NCI-H774 (cell line): Measurements from ENCODE around the gene STAT5B.

Experiments used
- DNase-seq: peaks from one replicate; lab custom pipeline; 2025; lab: John Stamatoyannopoulos, UW

The STAT5B gene

DNA sequence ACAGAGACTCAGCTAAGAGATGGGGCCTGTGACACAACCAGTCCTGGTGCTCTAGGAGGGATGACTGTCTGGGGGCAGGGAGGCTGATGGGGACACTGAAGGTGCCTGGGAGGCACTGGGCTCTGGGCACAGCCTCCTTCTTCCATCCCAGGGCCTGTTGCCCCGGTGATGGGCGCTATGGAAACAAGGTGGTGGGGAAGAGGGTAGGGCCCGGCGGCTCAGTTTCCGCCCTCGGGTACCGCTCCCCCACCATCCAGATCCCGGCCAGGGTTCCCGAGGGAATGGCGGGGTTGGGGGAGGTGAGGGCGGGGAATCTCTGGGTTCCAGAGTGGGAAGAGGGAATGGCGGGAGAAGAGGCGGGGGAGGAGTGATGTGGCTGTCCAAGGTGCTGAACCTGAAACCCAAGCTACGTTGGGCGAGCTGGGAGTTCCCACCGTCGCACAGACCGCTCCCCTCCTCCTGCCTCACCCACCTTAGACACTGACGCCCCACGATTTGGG, 96.2 kb downstream of the STAT5B start:
- peak; percentile 11 for DNase-seq

GRCh38 chr17:42179335-42179734, 96.9 kb downstream of the STAT5B start:
- DNase-seq: no peak

GRCh38 chr17:42178817-42179216, 97.4 kb downstream of the STAT5B start:
- no peak for DNase-seq

DNA sequence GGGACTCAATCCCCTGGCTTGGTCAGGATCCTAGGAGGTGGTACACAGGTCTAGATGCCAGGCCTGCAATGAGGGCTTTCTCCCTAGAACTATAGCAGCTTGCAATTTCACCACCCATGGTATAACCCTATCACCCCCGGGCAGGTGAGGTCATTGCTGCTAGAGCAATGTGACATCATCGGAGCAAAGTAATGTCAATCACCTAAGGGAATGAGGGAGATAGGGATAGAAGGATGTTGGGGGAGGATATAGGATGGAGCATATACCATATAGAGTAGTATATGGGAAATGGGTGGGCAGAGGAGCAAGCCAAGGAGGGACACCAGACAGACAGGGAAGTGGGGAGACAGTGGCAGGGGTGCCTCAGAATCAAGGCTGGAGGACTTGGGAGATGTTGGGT, 98.5 kb downstream of the STAT5B start:
- no peak for DNase-seq

GRCh38 chr17:42174126-42174783, 101.9 kb downstream of the STAT5B start:
- no peak for DNase-seq

DNA sequence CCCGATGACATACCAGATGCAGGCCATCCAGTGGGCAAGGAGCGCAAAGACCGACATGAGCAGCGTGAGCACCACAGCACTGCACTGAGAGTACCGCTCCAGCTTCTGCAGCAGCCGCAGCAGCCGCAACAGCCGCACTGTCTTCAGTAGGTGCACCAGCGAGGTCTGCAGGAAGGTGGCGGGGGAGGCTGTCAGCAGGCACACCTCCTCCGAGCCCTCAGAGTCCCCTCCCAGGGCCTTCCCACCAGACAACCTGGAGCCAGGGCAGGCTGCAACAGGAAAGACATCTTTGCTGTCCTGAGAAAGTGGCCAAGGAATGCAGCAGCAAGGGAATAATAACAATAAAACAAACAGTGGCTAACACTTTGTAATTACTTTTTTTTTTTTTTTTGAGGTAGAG, 104.4 kb downstream of the STAT5B start:
- DNase-seq: no peak

DNA sequence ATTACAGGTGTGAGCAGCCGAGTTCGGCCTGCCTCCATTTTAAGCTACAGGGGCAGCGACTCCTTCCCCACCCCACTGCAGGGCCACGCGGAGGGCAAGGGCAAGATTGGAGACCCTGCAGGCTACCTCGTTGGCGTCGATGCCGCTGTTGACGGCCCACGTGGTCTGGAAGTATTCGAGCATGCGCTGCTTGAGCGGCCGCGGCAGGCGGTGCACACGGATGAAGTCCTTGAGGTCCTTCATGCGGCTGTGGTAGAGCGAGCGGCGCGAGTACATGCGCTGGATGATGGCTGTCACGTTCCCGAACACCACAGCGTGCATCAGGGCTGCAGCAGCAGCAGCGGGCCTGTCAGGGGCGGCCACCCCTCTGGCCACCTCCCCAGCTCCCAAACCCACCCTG, 106.8 kb downstream of the STAT5B start:
- DNase-seq: no peak

DNA sequence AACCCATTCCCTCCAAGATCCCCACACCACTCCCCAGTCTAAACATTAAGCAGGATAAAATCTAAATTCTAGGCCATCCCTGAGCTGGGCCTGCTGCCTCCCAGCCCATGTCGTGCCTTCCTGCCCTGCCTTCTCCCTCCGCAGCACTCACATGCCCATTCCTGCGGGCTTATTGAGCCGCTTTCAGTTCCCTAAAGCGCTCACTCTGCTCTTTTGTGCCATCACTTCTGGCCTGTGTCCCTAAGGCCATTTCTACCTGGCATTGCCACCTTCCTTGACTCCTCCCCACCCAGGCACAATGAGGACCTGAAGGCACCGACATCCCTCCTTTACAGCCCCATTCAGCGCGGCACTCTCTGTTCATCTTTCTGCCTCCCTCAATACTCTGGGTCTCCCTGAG, 108.4 kb downstream of the STAT5B start:
- no peak for DNase-seq

DNA sequence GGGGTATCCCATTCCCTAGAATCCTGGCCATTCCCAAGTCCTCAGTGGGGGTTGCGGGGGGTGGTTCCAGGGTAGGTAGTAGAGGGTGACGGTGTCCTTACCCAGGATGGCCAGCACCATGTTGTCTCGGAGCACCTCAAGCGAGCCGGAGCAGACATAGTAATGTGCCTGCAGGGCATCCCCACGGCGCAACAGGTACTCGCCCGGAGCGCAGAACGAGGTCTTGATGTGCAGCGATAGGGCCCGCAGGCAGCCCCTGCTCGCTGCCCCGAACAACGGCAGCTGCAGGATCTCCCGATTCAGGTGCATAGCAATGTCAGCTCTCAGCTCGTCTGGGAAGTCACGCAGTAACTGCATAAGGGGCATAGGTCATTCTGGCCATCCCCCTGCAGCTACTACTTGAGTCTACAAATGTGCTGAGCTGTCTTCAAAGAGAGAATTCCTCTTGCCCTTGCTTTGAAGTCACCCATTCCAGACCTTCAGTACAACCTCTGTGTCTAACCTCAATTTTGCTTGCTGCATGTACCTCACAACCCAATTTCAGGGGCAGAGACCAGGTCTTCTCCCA, 109.9 kb downstream of the STAT5B start:
- no peak for DNase-seq

DNA sequence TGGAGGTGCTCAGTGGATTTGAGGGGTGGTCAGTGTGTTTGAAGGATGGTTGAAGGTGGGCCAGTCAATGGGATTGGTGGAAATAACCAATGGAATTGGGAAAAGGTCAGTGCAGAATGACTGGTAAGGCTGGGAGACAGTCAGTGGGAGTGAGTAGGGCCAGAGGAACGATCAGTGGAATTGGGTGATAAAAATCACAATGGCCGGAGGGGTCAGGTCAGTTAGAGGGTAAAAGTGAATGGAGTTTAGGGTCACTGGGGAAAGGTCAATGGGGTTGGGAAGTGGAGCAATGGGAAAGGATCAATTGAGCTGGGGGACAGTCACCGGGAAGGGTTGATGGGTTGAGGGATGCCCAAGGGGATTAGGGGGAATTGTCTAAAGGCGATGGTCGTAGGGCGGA, 110.4 kb downstream of the STAT5B start:
- DNase-seq: no peak

- DNase-seq: no peak
These were observed 112.3 kb downstream of the STAT5B start for GRCh38 chr17:42163696-42164407.

- DNase-seq: no peak
These were observed 113.1 kb downstream of the STAT5B start for GRCh38 chr17:42163113-42163512.

DNA sequence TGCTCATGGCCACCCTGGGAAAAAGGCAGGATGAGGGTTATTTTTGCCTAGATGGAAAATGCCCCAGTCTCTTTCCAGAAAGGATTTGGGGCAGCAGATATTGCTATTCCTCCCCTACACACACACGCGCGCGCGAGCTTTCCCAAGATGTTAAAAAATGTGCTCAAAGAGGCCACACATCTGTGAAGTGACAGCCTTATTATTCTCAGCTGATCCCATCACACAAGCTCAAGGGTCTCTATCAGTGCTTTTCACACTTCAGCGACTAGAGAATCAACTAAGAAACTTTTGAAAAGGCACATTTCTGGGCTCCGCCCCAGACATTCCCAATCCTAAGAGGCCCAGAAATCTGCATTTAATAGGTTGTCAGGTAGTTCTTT, 115.7 kb downstream of the STAT5B start:
- DNase-seq: no peak

DNA sequence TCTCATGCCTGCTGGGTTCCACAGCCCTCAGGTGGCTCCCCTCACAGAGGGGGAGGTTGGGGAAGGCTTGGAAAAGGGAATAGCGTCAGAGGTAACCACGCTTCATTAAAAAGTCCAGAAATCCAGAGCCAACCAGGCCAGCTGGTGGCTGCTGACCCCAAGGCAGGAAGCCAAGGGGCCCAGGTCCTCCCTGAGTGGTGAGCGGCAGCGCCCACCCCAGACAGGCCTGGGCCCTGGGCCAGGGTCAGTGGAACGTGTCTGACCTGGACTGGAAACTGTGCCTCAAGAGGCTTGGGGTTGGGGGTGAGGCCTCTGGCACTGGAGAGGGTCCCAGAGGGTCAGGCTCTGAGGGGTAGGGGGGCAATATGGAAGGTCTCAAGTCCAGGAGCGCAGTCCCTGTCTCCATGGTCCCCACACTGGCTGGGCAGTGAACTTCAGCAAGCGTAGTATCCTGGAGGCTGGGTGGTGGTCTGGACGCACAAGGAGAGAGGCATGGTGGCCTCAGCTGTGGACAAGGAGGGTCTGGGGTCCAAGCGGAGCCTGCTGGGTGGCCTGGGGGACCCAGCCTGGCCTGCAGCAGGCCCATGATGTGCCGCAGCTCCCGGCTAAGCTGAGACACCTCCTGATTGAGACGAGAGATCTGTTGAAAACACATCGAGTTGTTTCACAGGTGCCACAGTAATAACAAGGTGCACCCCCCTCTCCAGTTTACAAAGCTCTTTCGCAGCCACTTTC, 116.2 kb downstream of the STAT5B start:
- no peak for DNase-seq

GRCh38 chr17:42155614-42156045, 120.6 kb downstream of the STAT5B start:
- DNase-seq: no peak

DNA sequence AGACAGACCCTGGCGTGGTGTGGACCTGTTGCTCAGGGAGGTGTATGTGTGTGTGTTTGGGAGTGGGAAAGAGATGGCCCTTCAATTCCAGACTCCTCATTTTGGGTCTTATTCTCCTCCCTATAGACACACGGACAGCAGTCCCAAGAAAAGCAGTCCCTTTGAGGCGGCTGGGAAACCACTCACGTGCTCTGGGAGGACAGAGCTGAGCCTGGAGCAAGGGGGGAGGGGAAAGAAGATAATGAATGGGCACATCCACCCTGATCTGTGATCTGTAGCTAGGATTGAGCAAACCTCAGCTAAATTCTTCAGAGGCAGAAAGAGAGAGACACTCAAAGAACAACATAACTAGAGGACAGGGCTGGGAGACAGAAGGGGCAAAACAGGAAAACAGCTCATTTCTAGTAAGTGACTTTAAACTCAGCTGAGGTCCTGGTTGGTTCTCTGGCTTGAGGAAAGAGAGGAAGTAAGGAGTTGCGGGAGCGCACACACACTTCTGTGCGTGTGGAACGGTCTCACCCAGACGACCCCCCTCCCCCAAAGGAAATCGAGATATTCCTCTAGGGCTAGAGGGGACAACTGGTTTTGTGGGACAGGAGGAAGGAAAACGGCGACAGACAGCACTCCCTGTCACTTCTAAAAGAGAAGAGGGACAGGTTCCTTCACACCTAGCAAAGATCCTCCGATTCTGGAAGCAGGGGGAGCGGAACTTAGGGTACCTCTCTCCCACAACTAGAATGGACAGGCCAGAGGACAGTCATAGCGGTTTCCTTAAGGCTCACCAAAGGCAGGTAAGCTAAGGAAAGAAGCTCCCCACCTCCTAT, 122.1 kb downstream of the STAT5B start:
- no peak for DNase-seq
